Measurements from ENCODE around the gene CCNQ.

- TF ChIP-seq, protein P1, sequence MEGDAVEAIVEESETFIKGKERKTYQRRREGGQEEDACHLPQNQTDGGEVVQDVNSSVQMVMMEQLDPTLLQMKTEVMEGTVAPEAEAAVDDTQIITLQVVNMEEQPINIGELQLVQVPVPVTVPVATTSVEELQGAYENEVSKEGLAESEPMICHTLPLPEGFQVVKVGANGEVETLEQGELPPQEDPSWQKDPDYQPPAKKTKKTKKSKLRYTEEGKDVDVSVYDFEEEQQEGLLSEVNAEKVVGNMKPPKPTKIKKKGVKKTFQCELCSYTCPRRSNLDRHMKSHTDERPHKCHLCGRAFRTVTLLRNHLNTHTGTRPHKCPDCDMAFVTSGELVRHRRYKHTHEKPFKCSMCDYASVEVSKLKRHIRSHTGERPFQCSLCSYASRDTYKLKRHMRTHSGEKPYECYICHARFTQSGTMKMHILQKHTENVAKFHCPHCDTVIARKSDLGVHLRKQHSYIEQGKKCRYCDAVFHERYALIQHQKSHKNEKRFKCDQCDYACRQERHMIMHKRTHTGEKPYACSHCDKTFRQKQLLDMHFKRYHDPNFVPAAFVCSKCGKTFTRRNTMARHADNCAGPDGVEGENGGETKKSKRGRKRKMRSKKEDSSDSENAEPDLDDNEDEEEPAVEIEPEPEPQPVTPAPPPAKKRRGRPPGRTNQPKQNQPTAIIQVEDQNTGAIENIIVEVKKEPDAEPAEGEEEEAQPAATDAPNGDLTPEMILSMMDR (conservative IDR thresholded peaks at IDR 0.05) = no peak
- no peak for TF ChIP-seq ZFX (IDR thresholded peaks at IDR 0.05)
These were observed 1.8 kb downstream of the CCNQ start for GRCh38 chrX:153596981-153597750.
